AG09319 (cell line): ENCODE results near the gene PCSK2.

Source experiments
- DNase-seq: peaks from one replicate; pipeline ENCODE4 v3.0.0-alpha.2; 2010; ENCODE audit warnings: low read depth; ENCODE audit errors: extremely low read depth
- CTCF ChIP-seq: IDR thresholded peaks from 2 replicates; pipeline ENCODE4 v1.5.1; 2011; ENCODE audit warnings: low read depth, mild to moderate bottlenecking, inconsistent platforms, low read length, moderate library complexity

Gene PCSK2

GRCh38 chr20:17391127-17391771, 164.4 kb downstream of the PCSK2 start:
- no peak for DNase-seq
- TF ChIP-seq CTCF: no peak

GRCh38 chr20:17394411-17394810, 167.6 kb downstream of the PCSK2 start:
- TF ChIP-seq CTCF: no peak
- DNase-seq: no peak

- DNase-seq: no peak
- no peak for TF ChIP-seq CTCF
These were observed 168.9 kb downstream of the PCSK2 start for GRCh38 chr20:17395729-17396128.

- no peak for TF ChIP-seq CTCF
These were observed 172.6 kb downstream of the PCSK2 start for GRCh38 chr20:17399303-17399985.

GRCh38 chr20:17403461-17403860, 176.6 kb downstream of the PCSK2 start:
- no peak for TF ChIP-seq CTCF
- no peak for DNase-seq

More at GRCh38 chr20:17399303-17399985, 172.6 kb downstream of the PCSK2 start:
- no peak for DNase-seq

- no peak for DNase-seq
These were observed 179.3 kb downstream of the PCSK2 start for GRCh38 chr20:17406051-17406590.

More at GRCh38 chr20:17406051-17406590, 179.3 kb downstream of the PCSK2 start:
- TF ChIP-seq CTCF: no peak
